GM12878 (cell line): ENCODE data around the gene ANLN.

ENCODE experiments used
- CTCF ChIP-seq, 3 experiments: IDR thresholded peaks in 2 of 3; conservative IDR thresholded peaks in 1 of 3; 2 replicates each; pipeline ENCODE4 v1.5.1; 2011; ENCODE audit warnings: low read depth in 3 of 3, low read length in 3 of 3, mild to moderate bottlenecking in 3 of 3, control low read depth in 2 of 3, moderate library complexity in 2 of 3, inconsistent platforms in 1 of 3, mixed read lengths in 1 of 3; ENCODE audit not compliant: control insufficient read depth in 2 of 3, insufficient read depth in 1 of 3; ENCODE audit errors: extremely low read depth in 1 of 3
- EGR1 ChIP-seq, 2 experiments: IDR thresholded peaks; 1 replicate in 1 of 2; 2 replicates in 1 of 2; pipeline ENCODE4 v1.6.1; 2011 to 2012; ENCODE audit warnings: low read depth in 2 of 2, low read length in 2 of 2, borderline replicate concordance in 1 of 2, mild to moderate bottlenecking in 1 of 2, moderate library complexity in 1 of 2
- ELK1 ChIP-seq: IDR thresholded peaks from 2 replicates; pipeline ENCODE4 v1.6.1; 2012; ENCODE audit warnings: low read depth, low read length, improper control_type of control experiment
- EZH2 ChIP-seq: IDR thresholded peaks from 2 replicates; pipeline ENCODE4 v1.6.1; 2012; ENCODE audit warnings: low read depth, mild to moderate bottlenecking, control low read depth, inconsistent platforms, low read length, borderline replicate concordance; ENCODE audit not compliant: control insufficient read depth
- NFYB ChIP-seq: IDR thresholded peaks from 2 replicates; pipeline ENCODE4 v1.6.1; 2011; ENCODE audit warnings: low read depth, mild to moderate bottlenecking, low read length, improper control_type of control experiment, moderate library complexity; ENCODE audit not compliant: insufficient read depth
- POLR2A ChIP-seq: IDR thresholded peaks from 2 replicates; pipeline ENCODE4 v1.6.1; 2011; ENCODE audit warnings: low read depth, mild to moderate bottlenecking, low read length
- REST ChIP-seq: IDR thresholded peaks from 2 replicates; pipeline ENCODE4 v1.6.1; 2012; ENCODE audit warnings: mild to moderate bottlenecking, low read depth, low read length
- TBL1XR1 ChIP-seq: IDR thresholded peaks from 2 replicates; pipeline ENCODE4 v1.6.1; 2012; ENCODE audit warnings: low read depth, low read length, improper control_type of control experiment
- USF1 ChIP-seq: IDR thresholded peaks from 2 replicates; pipeline ENCODE4 v1.6.1; 2011; ENCODE audit warnings: borderline replicate concordance, low read depth, mild to moderate bottlenecking, moderate library complexity, mixed read lengths, low read length; ENCODE audit not compliant: insufficient read depth; ENCODE audit errors: extremely low read length
- ZNF274 ChIP-seq: IDR thresholded peaks from one replicate; pipeline ENCODE4 v1.8.0; 2011; ENCODE audit not compliant: insufficient read length, insufficient read depth
- ZNF384 ChIP-seq: IDR thresholded peaks from 2 replicates; pipeline ENCODE4 v1.6.1; 2012; ENCODE audit warnings: low read depth, mild to moderate bottlenecking, low read length, improper control_type of control experiment, borderline replicate concordance
- ZZZ3 ChIP-seq: IDR thresholded peaks from 2 replicates; pipeline ENCODE4 v1.6.1; 2011; ENCODE audit warnings: low read depth; ENCODE audit not compliant: control insufficient read depth, insufficient read length

- TF ChIP-seq ELK1 (no peak), EZH2 (no peak), CTCF (IDR thresholded peaks at IDR 0.05 in 2 of 3, conservative IDR thresholded peaks at IDR 0.05 in 1 of 3; ENCODE audit: control insufficient read depth in 2 of 3, extremely low read depth in 1 of 3, insufficient read depth in 1 of 3, low read depth in 3 of 3, low read length in 3 of 3) (no peak), NFYB (no peak), POLR2A (no peak), EGR1 (IDR thresholded peaks at IDR 0.05; ENCODE audit: borderline replicate concordance in 1 of 2, low read depth in 2 of 2, low read length in 2 of 2) (no peak), TBL1XR1 (no peak), ZZZ3 (no peak), ZNF274 (no peak), USF1 (no peak), ZNF384 (no peak), REST (no peak)
Measured at GRCh38 chr7:36346260-36346831, 43.3 kb upstream of the ANLN start.
